HT-29 (cell line): ENCODE results near the gene WDR27. TPM values are rescaled to one million over a fixed set of nuclear protein-coding genes. Genes with fewer than 3 reads are reported as not detected.
"Not testable (repeated sequence)": the region's sequence is repeated elsewhere in the genome, so short reads cannot be mapped to it uniquely, and the experiment has no call there.

Source experiments
- DNase-seq: peaks from one replicate; pipeline ENCODE4 v3.0.0-alpha.2; 2015; ENCODE audit warnings: low spot score
- total RNA-seq: library from RNA; depleted of rRNA; stranded (reverse); fragments of >200 nt; shearing (Covaris generic); gene quantifications from 2 replicates; pipeline ENCODE4 v1.2.3, GENCODE V29; 2014

Gene WDR27
- total RNA-seq, 1 experiment from 2014 or later = 44.7 TPM

DNA sequence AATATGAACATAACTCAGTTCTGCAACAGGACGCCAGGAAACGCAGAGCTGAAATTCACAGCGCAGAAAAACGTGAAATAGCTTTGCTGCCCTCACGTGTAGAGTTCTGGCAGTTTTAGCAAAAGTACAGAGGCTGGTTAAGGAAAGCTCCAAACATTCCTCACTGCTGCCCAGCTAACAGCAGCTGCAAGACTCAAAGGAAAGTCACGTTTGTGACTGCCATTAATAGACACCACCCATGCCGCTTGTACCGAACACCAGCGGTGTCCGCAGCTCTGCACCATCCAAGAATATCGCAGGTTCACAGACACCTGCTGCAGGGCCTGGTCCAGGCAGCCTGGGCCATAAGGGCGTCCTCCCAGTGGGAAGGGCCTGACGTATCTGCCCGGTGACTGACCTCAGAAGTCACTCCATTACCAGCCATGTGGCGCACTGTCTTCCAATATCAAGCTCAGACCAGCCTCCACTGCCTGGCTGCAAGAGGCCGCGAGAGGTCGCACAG lies 61.4 kb downstream of the WDR27 start:
- no peak for DNase-seq

DNA sequence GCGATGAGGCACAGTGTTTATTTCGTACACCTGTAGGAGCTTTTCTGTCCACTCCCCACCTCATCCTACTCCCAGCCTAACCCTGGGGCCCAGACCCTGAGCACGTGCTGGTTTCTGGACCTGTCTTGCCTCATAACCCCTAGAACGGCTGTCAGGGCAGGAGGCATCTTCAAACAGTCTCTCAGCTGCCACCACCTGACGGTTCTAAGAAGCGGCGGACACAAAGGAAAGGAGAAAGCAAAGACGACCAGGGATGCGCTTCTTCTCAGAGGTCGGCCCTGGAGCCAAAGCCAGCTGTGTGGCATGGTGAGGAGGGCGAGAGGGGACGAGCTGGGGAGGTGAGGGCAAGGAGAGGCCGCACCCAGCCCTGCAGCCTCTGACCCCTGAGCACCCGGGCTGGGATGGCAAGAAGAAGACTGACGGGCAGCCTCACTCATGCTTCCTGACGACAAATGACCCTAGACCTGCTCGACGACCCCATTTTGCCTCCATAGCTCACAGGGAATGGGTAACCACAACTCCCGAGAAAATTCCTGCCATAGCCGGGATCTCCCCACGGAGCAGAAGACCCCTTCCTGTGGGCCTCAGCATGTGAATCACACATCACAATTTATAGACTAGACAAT lies 62.1 kb downstream of the WDR27 start:
- DNase-seq = no peak

DNA sequence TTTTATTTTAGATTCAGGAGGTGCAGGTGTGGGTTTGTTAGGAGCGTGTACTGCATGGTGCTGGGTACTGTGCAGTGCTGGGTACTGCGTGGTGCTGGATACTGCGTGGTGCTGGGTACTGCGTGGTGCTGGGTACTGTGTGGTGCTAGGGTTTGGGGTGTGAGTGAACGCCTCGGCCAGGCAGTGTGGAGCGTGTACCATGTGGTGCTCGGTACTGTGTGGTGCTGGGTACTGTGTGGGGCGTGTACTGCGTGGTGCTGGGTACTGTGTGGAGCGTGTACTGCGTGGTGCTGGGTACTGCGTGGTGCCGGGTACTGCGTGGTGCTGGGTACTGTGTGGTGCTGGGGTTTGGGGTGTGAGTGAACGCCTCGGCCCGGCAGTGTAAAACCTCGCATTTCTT lies 62.9 kb downstream of the WDR27 start:
- DNase-seq = no peak

DNA sequence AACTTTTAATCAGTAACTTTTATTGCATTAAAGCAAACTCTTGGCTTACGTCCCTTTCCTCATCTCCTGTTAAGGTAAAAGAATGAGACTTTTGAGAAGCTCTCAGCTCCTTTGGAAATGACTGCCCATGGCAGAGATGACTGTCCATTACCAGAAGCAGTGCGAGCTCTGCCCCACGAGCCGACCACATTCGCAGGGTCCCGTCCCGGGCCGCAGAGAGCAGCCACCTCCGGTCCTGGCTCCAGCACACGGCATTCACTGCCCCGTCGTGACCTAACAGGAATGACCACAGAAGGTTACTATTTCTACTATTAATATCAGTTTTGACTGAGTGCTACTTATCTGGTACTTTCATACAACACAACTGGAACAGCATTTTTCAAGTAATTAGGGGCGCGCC lies 63.4 kb downstream of the WDR27 start:
- no peak for DNase-seq

DNA sequence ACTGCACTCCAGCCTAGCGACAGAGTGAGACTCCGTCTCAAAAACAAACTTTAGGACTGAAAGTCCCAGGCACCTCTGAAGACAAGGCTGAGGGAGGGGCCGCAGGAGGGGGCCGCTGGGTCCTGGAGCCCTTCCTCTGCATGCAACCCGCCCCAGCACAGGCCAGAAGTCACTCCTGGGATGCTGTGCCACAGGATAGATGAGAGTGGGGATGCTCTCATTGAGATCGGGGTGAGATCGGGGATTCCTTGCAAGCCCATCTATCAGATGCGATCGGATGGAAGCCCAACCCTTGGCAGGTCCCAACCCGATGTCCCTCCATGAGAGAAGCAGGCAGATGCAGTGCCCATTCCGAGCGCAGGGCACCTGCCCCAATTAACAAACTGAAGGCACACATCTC lies 66.5 kb downstream of the WDR27 start:
- no peak for DNase-seq

DNA sequence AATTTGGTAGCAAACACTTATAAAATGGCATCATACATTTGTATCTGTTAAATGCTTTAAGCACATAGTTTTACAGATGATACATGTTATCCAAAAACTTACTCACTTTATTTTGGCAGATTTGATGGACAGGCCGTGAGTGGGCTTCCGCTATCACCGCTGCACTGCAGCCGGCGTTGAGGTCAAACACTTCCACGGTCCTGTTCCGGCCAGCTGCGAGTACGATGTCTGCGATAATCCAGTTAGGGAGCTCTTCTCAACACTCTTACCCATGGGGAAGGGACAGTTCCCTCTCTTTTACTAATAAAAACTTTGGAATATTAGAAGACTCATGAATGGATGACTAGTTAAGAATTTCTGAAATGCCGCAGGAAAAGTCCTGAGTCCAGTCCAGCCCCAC lies 69.0 kb downstream of the WDR27 start:
- DNase-seq = no peak

DNA sequence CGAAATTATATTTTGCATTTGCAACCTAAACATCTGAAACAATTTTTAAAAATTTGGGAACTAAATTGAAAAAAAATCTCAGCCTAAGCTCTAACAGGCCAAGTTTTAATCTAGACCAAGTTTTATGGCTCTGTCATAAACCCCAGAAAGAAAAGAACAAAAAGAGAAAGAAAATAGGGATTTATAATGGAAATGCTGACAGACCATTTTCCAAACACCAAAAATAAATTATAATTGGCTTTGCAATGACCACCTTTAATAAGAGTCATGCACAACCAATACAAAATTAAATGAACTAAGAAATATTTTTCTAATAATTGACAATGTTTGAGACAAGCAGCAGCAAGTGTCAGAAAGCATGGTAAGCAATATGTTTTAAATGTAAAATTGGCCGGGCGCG lies 72.6 kb downstream of the WDR27 start:
- no peak for DNase-seq

DNA sequence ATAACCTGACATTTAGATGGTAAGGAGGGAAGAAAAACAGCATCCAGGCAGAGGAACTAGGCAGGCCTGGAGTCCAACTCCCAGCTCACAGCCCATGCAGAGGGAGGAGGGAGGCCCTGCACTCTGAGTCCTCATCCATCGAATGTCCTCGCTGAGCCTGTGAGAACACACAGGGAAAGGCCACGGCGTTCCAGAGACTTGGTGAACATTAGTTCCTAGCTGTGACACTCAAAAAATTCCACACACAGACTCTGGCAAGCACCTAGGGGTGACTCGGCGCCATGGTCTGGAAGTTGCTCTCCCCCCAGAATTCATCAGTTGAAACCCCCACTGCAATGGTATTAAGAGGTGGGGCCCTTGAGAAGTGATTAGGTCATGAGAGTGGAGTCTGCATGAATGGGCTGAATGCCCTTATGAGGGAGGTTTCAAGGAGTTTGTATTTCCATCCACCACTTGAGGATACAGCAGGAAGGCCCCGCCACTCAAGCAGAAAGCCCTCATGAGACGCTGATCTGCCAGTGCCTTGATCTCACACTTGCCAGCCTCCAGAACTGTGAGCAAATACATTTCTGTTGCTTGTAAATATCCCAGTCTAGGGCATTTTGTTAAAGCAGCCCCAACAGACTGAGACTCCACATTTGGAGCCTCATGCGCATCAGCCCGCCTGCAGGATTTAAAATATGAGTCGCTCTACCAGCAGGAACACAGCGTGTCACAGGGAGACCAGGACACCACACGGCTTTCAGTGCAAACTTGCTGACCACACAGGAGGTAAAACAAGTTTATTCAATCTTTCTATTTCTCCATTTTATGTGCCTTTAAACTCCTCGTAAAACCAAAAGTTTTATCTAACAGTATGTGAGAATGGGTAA lies 73.9 kb downstream of the WDR27 start:
- DNase-seq = no peak

DNA sequence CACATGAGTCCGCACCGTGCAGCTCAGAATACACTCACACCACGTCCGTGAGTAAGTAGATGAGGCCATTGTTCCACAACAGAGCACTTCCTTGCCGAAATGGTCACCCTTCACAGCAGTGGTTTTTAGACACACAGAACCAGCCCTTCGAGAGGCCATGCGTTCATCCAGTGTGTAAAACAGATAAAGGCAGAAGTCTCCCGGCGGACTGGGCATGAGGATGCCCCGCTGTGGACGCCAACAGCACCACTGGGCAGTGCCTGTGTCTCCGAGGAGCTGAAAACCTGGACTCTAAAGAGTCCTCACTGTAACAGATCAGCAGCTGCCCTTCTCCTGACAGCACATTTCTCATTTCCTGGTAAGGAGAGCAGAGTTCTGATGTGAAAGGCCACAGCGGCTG lies 75.2 kb downstream of the WDR27 start:
- DNase-seq = no peak

DNA sequence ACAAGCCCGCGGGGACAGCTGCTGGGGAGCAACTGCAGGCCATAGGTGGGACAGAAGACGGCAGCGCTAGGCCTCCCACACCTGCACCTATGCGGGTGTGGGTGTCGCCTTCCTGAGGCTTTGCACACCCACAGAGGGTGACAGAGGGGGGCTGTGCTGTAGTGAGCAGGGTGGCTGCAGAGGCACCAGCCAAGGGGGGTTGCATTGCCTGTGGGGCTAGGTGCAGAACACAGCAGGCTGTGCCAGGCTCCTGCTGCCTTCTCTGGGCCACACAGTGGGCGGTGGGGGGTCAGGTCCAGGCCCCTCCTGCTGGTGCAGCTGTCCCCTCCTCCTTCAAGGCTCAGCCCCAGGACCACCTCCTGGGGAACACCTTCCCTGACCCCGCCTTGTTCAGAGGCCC lies 75.7 kb downstream of the WDR27 start:
- DNase-seq = no peak

DNA sequence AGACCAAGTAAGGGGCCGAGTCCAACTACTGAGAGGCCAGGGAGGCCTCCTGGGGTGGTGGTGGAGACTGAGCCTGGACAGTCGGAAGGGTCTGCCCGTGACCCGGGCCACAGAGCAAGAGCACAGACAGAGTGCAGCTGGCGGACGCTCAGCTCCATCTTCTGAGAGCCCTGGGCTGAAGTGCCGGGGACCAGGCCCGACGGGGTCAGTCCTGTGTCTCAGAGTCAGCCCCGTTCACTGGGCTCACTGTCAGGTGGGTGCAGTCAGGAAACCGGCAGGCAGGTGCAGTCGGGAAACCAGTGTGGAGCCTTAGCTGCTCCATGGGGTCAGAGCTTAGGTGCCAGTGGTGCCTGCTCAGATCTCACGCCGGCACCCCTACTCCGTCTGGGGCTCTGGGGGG lies 76.5 kb downstream of the WDR27 start:
- DNase-seq = no peak

DNA sequence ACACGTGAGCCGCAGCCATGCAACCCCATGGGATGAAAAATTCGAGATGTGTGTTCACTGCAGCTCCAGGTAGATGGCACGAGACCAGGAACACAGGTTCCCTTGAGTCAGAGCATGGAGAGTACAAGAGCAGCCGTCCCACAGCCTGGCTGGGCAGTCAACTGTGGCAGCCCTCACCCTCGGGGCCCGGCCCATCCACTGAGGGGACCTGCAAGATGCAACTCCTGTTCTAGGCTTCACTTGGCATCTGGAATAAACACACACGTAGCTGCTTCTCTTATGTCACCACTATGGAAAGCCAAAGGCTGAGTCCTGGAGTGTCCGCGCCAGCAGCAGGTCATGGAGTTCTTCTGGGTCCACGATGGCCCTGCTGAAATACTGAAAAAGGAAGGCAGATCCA lies 77.0 kb downstream of the WDR27 start:
- no peak for DNase-seq

DNA sequence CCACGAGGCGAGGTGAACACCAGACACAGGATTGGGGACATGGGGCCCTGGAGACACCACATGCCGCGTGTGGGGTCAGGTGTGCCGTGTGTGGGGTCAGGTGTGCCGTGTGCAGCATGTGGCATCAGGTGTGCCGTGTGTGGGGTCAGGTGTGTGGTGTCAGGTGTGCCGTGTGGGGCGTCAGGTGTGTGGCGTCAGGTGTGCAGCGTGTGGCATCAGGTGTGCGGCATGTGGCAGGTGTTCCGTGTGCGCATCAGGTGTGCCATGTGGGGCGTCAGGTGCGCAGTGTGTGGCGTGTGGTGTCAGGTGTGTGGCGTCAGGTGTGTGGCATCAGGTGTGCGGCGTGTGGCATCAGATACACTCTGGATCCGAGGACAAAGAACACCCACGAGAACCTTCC lies 77.9 kb downstream of the WDR27 start:
- no peak for DNase-seq

DNA sequence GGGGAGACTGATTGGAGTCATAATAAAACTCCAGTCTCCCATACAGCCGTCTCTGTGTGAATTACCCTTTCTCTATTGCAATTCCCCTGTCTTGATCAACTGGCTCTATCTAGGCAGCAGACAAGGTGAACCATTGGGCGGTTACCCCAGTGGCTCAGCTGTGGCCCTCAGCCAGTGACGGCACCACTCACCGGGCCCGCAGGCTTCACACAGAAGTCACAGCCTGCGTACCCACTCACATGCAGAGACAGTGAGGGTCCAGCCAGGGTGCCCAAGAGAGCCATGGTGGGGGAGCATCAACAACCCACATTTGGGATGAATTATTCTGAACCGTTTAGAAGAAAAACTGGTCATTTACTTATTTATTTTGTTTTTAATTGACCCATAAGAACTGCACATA lies 78.5 kb downstream of the WDR27 start:
- no peak for DNase-seq

DNA sequence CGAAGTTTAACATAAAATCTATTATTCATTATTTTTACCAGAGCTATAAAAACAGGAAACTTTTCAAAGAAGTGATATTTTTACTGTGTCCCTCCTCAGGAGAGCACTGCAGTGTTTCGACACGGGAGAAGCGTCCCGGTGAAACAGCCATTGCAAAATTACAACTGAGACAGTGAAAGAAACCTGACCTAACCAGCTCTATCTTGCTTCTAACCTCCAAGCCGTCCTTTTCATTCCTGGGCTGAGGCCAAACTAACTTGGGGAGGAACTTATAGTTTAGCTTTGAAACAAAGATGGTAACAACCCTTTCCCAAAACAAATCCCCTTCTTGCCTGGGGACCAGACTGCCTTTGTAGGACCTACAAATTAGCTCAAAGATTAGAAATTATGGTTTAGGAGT lies 79.2 kb downstream of the WDR27 start:
- DNase-seq = no peak

DNA sequence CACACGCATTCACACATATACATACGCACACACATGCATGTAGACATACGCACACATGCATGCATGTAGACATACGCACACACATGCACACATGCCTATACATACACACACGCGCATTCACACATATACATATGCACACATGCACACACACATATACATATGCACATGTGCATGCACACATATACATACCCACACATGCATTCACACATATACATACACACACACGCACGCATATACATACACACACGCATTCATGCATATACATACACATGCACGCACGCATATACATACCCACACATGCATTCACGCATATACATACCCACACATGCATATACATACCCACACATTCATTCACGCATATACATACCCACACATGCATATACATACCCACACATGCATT lies 80.5 kb downstream of the WDR27 start:
- no peak for DNase-seq

DNA sequence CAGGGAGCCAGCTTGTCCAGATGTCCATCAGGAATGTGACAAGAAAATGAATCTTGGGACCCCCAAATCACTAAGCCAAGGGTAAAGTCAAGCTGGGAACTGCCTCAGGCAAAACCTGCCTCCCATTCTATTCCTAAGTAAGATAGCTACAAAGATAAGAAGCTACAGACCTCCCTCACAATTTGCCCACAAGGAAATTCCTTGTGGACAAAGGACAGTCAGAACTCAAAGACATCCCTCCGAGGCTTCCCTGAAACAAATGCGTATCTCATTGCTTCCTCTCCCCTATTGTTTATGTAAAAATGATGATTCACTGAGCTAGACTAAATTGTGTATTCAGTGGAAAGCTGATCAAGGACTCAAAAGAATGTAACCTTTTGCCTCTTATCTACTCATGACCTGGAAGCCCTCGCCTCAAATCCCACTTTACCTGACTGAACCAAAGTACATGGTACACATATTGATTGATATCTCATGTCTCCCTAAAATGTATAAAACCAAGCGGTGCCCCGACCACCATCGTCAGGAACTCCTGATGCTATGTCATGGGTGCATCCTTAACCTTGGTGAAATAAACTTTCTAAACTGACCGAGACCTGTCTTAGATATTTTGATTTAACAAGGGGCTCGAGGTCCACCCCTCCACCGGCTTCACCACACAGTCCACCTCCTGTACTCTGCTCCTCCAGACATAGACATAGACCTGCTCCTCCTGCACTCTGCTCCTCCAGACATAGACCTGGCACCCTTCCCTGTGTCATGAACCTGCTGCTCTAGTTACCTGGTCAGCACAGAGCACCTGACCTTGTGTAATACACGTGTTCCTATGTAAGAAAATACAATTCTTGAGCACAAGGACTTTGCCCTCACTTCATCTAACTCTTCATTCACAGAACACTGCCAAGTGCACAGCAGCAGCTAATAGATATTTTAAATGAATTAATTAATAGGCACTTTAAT lies 81.4 kb downstream of the WDR27 start:
- DNase-seq = no peak

DNA sequence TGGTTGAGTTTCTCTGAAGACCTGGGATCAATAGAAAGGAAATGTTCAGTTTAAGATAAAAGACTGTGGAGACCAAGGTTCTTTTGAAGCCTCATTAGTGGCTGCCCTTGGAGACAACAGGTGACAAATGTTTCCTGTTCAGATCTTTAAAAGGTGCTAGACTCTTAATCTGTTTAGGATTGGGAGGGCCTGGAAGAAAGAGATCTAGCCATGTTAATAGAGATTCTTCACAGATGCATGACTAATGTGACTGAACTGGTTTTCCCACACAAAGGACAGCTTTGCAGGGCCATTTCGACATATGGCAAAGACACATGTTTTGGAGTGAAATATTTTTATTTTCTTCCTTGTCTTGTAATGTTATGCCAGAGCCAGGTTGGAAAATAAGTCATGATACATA lies 82.2 kb downstream of the WDR27 start:
- peak; percentile 16 for DNase-seq

DNA sequence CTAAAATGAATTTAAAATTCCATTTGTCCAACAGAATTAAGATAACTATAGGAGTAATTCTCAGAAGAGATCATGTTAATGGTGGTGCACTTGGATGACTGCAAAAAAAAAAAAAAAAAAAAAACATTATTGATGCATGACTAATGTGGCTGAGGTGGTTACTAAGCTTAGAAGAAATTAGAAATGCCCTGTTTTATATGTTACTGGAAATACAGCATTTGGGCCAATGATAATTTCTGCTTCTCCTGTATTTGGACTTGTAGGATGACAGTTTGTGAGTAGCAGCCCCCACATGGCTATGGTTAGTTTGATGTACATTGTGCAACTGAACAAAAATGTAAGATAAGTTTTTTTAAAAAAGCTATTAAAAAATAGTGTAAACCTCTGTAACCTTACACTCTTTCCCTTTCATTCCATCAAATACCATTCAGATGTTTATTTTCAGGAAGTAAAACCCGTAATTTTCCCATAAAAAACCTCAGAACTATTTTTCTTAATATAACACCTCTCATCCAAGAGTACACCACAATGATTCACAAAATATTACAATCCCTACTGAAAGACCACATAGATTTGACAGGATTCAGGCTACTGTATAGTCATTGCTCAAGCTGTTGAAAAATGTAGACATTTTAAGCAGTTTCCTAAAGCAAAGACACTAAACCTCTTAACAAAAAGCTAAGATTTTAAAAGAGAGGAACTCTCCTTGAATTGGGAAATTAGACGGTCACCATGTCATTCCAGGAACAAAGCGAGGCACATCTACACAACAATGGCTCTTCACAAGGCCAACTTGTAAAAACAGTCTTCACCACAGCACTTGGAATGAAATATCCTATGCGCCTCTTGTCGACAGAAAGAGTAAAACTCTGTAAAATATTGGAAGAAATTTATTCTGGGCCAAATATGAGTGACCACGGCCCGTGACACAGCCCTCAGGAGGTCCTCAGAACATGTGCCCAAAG lies 83.0 kb downstream of the WDR27 start:
- DNase-seq = no peak

DNA sequence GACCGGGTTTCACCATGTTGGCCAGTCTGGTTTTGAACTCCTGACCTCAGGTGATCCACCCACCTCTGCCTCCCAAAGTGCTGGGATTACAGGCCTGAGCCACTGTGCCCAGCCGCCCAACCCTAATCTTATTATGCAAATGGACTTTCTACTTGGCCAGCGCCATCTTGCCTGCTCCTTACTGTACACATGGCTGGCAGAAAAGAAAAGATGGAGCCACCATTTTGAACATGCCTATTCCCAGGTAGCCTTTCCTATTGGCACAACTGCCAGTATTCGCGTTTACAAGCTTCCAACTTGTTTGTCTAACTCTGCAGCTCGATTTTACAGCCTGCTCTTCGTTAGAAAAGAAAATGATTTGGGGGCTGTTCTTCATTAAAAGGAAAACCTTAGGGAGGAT lies 84.3 kb downstream of the WDR27 start:
- DNase-seq = no peak

DNA sequence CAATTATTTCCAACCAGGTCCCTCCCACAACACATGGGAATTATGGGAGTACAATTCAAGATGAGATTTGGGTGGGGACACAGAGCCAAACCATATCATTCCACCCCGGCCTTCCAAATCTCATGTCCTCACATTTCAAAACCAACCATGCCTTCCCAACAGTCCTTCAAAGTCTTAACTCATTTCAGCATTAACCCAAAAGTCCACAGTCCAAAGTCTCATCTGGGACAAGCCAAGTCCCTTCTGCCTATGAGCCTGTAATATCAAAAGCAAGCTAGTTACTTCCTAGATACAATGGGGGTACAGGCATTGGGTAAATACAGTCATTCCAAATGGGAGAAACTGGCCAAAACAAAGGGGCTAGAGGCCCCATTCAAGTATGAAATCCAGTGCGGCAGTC lies 93.2 kb downstream of the WDR27 start:
- not testable (repeated sequence) for DNase-seq
